Measurements from ENCODE around the gene TGFBR1.

DNA sequence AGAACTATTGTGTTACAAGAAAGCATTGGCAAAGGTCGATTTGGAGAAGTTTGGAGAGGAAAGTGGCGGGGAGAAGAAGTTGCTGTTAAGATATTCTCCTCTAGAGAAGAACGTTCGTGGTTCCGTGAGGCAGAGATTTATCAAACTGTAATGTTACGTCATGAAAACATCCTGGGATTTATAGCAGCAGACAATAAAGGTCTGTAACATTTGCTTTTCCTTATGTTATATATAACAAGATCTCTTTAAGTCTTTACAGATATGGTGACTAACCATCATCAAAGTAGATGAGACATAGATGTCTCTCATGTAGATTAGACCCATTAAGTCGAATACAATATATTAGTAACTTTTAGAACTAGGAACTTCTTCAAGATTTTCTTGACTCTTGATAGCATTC, 33.0 kb downstream of the TGFBR1 start:
- TF ChIP-seq EZH2phosphoT487 (conservative IDR thresholded peaks at IDR 0.05; ENCODE audit: low read length), result no peak
- TF ChIP-seq, protein P1, sequence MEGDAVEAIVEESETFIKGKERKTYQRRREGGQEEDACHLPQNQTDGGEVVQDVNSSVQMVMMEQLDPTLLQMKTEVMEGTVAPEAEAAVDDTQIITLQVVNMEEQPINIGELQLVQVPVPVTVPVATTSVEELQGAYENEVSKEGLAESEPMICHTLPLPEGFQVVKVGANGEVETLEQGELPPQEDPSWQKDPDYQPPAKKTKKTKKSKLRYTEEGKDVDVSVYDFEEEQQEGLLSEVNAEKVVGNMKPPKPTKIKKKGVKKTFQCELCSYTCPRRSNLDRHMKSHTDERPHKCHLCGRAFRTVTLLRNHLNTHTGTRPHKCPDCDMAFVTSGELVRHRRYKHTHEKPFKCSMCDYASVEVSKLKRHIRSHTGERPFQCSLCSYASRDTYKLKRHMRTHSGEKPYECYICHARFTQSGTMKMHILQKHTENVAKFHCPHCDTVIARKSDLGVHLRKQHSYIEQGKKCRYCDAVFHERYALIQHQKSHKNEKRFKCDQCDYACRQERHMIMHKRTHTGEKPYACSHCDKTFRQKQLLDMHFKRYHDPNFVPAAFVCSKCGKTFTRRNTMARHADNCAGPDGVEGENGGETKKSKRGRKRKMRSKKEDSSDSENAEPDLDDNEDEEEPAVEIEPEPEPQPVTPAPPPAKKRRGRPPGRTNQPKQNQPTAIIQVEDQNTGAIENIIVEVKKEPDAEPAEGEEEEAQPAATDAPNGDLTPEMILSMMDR (IDR thresholded peaks at IDR 0.05; ENCODE audit: insufficient read depth, low read length, poor library complexity, severe bottlenecking), result no peak

Measured in SU-DHL-6 (cell line).